ENCODE measurements around the gene MBD3L1. TPM values are rescaled to one million over a fixed set of nuclear protein-coding genes. Genes with fewer than 3 reads are reported as not detected.

MBD3L1 gene
- total and polyA plus RNA-seq, 2 of the 4 experiments (the other 2 are of a cell fraction): not detected

DNA sequence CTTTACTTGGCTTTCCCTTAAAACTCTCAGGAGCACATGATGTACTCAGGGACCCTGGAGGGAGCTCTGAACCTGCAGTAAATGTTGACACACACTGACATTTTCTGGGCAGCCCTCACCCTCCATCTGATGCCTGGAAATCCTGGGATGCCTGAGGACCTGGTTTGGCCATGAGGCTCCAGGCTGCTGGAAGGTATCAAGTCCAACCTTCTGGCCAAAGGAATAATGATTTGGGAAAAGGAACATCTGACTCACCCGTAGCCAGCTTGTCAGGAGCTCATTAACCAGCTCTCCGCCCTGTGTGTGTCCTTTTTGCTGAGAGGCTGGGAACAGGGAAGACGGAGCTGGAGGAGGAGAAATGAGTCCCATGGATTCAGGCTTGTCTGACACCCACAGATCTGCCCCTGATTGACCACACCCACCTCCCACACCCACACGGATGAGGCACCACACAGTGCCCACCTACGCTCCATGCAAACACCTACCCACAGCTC lies 10.4 kb upstream of the MBD3L1 start:
- H3K79me1 ChIP-seq (ENCODE audit: low read depth in 1 of 2, low read length in 2 of 2): no peaks in the 10 kb centered on the region
- TF ChIP-seq MXI1 (IDR thresholded peaks at IDR 0.05; ENCODE audit: borderline replicate concordance, low read depth, low read length) (no peak), RFX5 (IDR thresholded peaks at IDR 0.05; ENCODE audit: low read depth, low read length) (no peak), RAD21 (IDR thresholded peaks at IDR 0.05; ENCODE audit: low read length) (no peak), MAFK (IDR thresholded peaks at IDR 0.05; ENCODE audit: low read depth, low read length) (no peak), MAZ (IDR thresholded peaks at IDR 0.05; ENCODE audit: borderline replicate concordance, low read depth, low read length) (no peak), CEBPB (IDR thresholded peaks at IDR 0.05; ENCODE audit: low read depth, low read length) (no peak), NFE2L2 (IDR thresholded peaks at IDR 0.05; ENCODE audit: low read depth, low read length) (no peak), BHLHE40 (IDR thresholded peaks at IDR 0.05; ENCODE audit: low read depth, low read length) (no peak), CHD1 (IDR thresholded peaks at IDR 0.05; ENCODE audit: low read depth, low read length) (no peak), SMC3 (IDR thresholded peaks at IDR 0.05; ENCODE audit: low read depth, low read length) (no peak)
- TF ChIP-seq, protein P1, sequence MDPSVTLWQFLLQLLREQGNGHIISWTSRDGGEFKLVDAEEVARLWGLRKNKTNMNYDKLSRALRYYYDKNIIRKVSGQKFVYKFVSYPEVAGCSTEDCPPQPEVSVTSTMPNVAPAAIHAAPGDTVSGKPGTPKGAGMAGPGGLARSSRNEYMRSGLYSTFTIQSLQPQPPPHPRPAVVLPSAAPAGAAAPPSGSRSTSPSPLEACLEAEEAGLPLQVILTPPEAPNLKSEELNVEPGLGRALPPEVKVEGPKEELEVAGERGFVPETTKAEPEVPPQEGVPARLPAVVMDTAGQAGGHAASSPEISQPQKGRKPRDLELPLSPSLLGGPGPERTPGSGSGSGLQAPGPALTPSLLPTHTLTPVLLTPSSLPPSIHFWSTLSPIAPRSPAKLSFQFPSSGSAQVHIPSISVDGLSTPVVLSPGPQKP (IDR thresholded peaks at IDR 0.05; ENCODE audit: borderline replicate concordance, low read depth, low read length): no peak
- no peak overlapping the region for H2BK20ac ChIP-seq (ENCODE audit: low read depth, low read length)
- no peak overlapping the region for H2BK15ac ChIP-seq (ENCODE audit: low read depth, low read length)
- no peaks in the 10 kb centered on the region for H4K20me1 ChIP-seq (ENCODE audit: insufficient read depth, low read length)
- POLR2A ChIA-PET (ENCODE audit: unreplicated experiment): no interaction called here
- no peak overlapping the region for H3K18ac ChIP-seq (ENCODE audit: low read depth, low read length)
- in situ Hi-C loops (cut with MboI; ENCODE audit: low sequenced_read_pairs) (no loop called here), intact Hi-C loops (cut with micrococcal nuclease) (no loop called here), dilution Hi-C loops (cut with HindIII; ENCODE audit: low sequenced_read_pairs, unreplicated experiment) (no loop called here)
- no peak overlapping the region for H3K4ac ChIP-seq (ENCODE audit: low read depth, low read length)
- CTCF ChIA-PET: no interaction called here
- no peak overlapping the region for H2BK5ac ChIP-seq (ENCODE audit: low read depth, low read length, poor library complexity, severe bottlenecking)
- H3K23ac ChIP-seq (ENCODE audit: low read depth, low read length): no peak overlapping the region
- no peaks in the 10 kb centered on the region for H3K4me1 ChIP-seq (ENCODE audit: control insufficient read depth, insufficient read depth, low read length)
- peaks cover 5% of the 10 kb centered on the region for H3K9me3 ChIP-seq (ENCODE audit: control insufficient read depth, insufficient read depth, low read length)
- BruUV-seq (replicated peaks): no TSS peak
- no peak overlapping the region for H3K27ac ChIP-seq (ENCODE audit: insufficient read depth, low read length)
- no peak overlapping the region for H3K56ac ChIP-seq (ENCODE audit: extremely low read depth, insufficient read depth, low read length)
- 80% methylated on average over 1 of the region's 5 CpGs; no CpG with 5 or more reads in 1 of the 2 experiments for WGBS, 2 experiments (ENCODE audit: extremely low coverage in 2 of 2, insufficient read length in 1 of 2)
- H3K27me3 ChIP-seq (ENCODE audit: control insufficient read depth, insufficient read depth, low read length): no peaks in the 10 kb centered on the region
- H3K4me3 ChIP-seq (ENCODE audit: insufficient read depth, low read depth, low read length): no peak overlapping the region
- no peak overlapping the region for H3K14ac ChIP-seq (replicated peaks; ENCODE audit: low read depth, low read length)
- H4K5ac ChIP-seq (ENCODE audit: low read depth, low read length): no peak overlapping the region
- no peak overlapping the region for H2AK9ac ChIP-seq (replicated peaks; ENCODE audit: low read depth, low read length, poor library complexity)
- H3K4me2 ChIP-seq (ENCODE audit: low read depth, low read length): no peak overlapping the region
- H3K36me3 ChIP-seq (ENCODE audit: control insufficient read depth, insufficient read depth, low read length): peaks cover 71% of the 10 kb centered on the region
- no peak overlapping the region for H2AFZ ChIP-seq (replicated peaks; ENCODE audit: low read length, poor library complexity)
- DNase-seq: no peak
- H4K8ac ChIP-seq (ENCODE audit: low read depth in 2 of 2, low read length in 2 of 2): no peak overlapping the region
- no peak overlapping the region for H4K91ac ChIP-seq (ENCODE audit: insufficient read depth, low read depth, low read length)
- no peaks in the 10 kb centered on the region for H3K9me1 ChIP-seq (ENCODE audit: insufficient read depth, low read length)
- ATAC-seq (ENCODE audit: low read depth): no peak
- no peak overlapping the region for H2BK120ac ChIP-seq (ENCODE audit: low read depth, low read length)
- H2AK5ac ChIP-seq (ENCODE audit: low read depth, low read length): no peak overlapping the region
- no peak overlapping the region for H3K9ac ChIP-seq (ENCODE audit: low read depth, low read length)
